Stimulated activated CD8-positive, alpha-beta memory T cell treated with anti-CD3 and anti-CD28 coated beads, Interleukin-12 subunit alpha, Interleukin-12 subunit beta, amount 100 ng/mL, for 1 hour (primary cell): ENCODE data around the gene PSTPIP1.

Source experiments
- DNase-seq: peaks from one replicate; pipeline ENCODE4 v3.0.0-alpha.2; 2020; ENCODE audit warnings: low read depth

PSTPIP1 gene

GRCh38 chr15:77030048-77030927 is 35.4 kb downstream of the PSTPIP1 start:
- no peak for DNase-seq

GRCh38 chr15:77030928-77031375 is 36.0 kb downstream of the PSTPIP1 start:
- no peak for DNase-seq

GRCh38 chr15:77031376-77032050 is 36.6 kb downstream of the PSTPIP1 start:
- DNase-seq: no peak

GRCh38 chr15:77032052-77032646 is 37.2 kb downstream of the PSTPIP1 start:
- no peak for DNase-seq

- no peak for DNase-seq
Measured at GRCh38 chr15:77032647-77033416, 37.9 kb downstream of the PSTPIP1 start.

GRCh38 chr15:77033417-77033728 is 38.4 kb downstream of the PSTPIP1 start:
- no peak for DNase-seq

- DNase-seq: no peak
Measured at GRCh38 chr15:77033729-77034671, 39.1 kb downstream of the PSTPIP1 start.

- DNase-seq: no peak
Measured at GRCh38 chr15:77034695-77035489, 40.0 kb downstream of the PSTPIP1 start.

GRCh38 chr15:77035584-77035983 is 40.7 kb downstream of the PSTPIP1 start:
- DNase-seq: no peak

GRCh38 chr15:77035999-77036471 is 41.1 kb downstream of the PSTPIP1 start:
- DNase-seq: no peak

GRCh38 chr15:77036537-77037387 is 41.8 kb downstream of the PSTPIP1 start:
- DNase-seq: no peak

GRCh38 chr15:77037388-77038209 is 42.7 kb downstream of the PSTPIP1 start:
- DNase-seq: no peak

GRCh38 chr15:77038312-77039216 is 43.6 kb downstream of the PSTPIP1 start:
- no peak for DNase-seq

GRCh38 chr15:77039217-77039533 is 44.2 kb downstream of the PSTPIP1 start:
- DNase-seq: no peak

GRCh38 chr15:77039848-77040247 is 44.9 kb downstream of the PSTPIP1 start:
- DNase-seq: no peak

- no peak for DNase-seq
Measured at GRCh38 chr15:77040673-77041072, 45.7 kb downstream of the PSTPIP1 start.

- DNase-seq: no peak
Measured at GRCh38 chr15:77042245-77042919, 47.5 kb downstream of the PSTPIP1 start.
